K562 (cell line): ENCODE data around the gene FCRL6. TPM values are rescaled to one million over a fixed set of nuclear protein-coding genes. Genes with fewer than 3 reads are reported as not detected.

ENCODE experiments used
- CC2D1A ChIP-seq: fragments of 450-650 bp; IDR thresholded peaks from 2 replicates; pipeline ENCODE4 v1.6.1; 2017; ENCODE audit warnings: mild to moderate bottlenecking
- CEBPB ChIP-seq: fragments of 450-650 bp; IDR thresholded peaks from 2 replicates; pipeline ENCODE4 v1.6.1; 2016; ENCODE audit warnings: missing genetic modification characterization, missing compliant biosample characterization
- PHF8 ChIP-seq: fragments of 200-600 bp; sonication (generic); IDR thresholded peaks from 2 replicates; pipeline ENCODE4 v1.6.1; 2012; ENCODE audit warnings: mixed run types, mild to moderate bottlenecking, inconsistent platforms, low read length, moderate library complexity, borderline replicate concordance
- POLR2H ChIP-seq: IDR thresholded peaks from 2 replicates; pipeline ENCODE4 v1.6.1; 2016; ENCODE audit warnings: missing genetic modification characterization, low read depth, mild to moderate bottlenecking, control low read depth, missing compliant biosample characterization, moderate library complexity
- YBX1 ChIP-seq: fragments of 450-650 bp; IDR thresholded peaks from 2 replicates; pipeline ENCODE4 v1.7.1; 2016; ENCODE audit warnings: mild to moderate bottlenecking
- ZNF316 ChIP-seq: fragments of 450-650 bp; IDR thresholded peaks from 2 replicates; pipeline ENCODE4 v1.6.1; 2016
- polyA plus RNA-seq, 8 experiments: library from polyadenylated mRNA; depleted of rRNA in 4 of 8; stranded (reverse) in 5 of 8; unstranded in 3 of 8; fragments of >200 nt; fragmentation: Nextera tagmentation in 2 of 8; fragmentation: Illumina TruSeq in 1 of 8; extraction: Ambion mirVana in 2 of 8; extraction: Trizol in 1 of 8; gene quantifications; 2 replicates each; pipeline versions ENCODE4 v1.2.1 to v1.2.3, GENCODE V29; 2011 to 2014; ENCODE audit warnings: inconsistent platforms in 1 of 8, missing spikeins in 1 of 8
- total RNA-seq, 7 experiments: library from RNA; depleted of rRNA in 6 of 7; stranded (reverse); fragments of >200 nt in 6 of 7; fragmentation: Illumina TruSeq in 2 of 7; extraction: Trizol in 2 of 7; gene quantifications; 2 replicates each; pipeline versions ENCODE4 v1.2.1 to v1.2.3, GENCODE V29; 2011 to 2021; ENCODE audit warnings: low replicate concordance in 1 of 7
- TF ChIP-seq, protein P1 (sequence below): fragments of 450-650 bp; conservative IDR thresholded peaks from 2 replicates; pipeline ENCODE4 v1.6.1; 2016; ENCODE audit warnings: missing genetic modification characterization, low read depth, mild to moderate bottlenecking, control low read depth, missing compliant biosample characterization
- TF ChIP-seq, protein P2 (sequence below): fragments of 250-450 bp; sonication (Bioruptor Pico); IDR thresholded peaks from 2 replicates; pipeline ENCODE4 v1.9.0; 2021; ENCODE audit warnings: mild to moderate bottlenecking, inconsistent platforms

The FCRL6 gene
- total and polyA plus RNA-seq, 9 of the 15 experiments (the other 6 are each of a cell fraction or from before 2014, with no cell fraction given): not detected

DNA sequence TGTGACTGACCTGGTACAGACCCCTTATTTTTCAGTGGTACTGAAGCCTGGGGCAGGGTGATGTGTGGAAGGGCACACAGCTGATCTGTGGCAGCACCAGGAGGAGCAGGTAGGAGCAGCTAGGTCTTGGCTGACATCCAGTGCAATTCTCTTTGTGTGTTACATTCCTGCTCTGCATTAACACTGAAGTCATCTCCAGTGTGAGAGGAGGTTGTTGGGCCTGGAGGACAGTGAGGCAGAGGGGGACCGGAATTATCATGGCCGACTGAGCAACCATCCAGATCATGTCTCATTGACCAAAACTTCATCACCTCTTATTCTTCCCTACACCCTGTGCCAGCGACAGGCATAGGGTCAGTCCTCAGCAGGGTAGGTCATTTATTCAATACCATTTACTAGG is 26.0 kb downstream of the FCRL6 start (continued):
- no peak for TF ChIP-seq ZNF316
- TF ChIP-seq CEBPB (tag): no peak
- TF ChIP-seq PHF8: no peak
- no peak for TF ChIP-seq POLR2H
- TF ChIP-seq, protein P1, sequence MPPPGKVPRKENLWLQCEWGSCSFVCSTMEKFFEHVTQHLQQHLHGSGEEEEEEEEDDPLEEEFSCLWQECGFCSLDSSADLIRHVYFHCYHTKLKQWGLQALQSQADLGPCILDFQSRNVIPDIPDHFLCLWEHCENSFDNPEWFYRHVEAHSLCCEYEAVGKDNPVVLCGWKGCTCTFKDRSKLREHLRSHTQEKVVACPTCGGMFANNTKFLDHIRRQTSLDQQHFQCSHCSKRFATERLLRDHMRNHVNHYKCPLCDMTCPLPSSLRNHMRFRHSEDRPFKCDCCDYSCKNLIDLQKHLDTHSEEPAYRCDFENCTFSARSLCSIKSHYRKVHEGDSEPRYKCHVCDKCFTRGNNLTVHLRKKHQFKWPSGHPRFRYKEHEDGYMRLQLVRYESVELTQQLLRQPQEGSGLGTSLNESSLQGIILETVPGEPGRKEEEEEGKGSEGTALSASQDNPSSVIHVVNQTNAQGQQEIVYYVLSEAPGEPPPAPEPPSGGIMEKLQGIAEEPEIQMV (tag): no peak
- TF ChIP-seq CC2D1A: no peak
- no peak for TF ChIP-seq YBX1
- TF ChIP-seq, protein P2, sequence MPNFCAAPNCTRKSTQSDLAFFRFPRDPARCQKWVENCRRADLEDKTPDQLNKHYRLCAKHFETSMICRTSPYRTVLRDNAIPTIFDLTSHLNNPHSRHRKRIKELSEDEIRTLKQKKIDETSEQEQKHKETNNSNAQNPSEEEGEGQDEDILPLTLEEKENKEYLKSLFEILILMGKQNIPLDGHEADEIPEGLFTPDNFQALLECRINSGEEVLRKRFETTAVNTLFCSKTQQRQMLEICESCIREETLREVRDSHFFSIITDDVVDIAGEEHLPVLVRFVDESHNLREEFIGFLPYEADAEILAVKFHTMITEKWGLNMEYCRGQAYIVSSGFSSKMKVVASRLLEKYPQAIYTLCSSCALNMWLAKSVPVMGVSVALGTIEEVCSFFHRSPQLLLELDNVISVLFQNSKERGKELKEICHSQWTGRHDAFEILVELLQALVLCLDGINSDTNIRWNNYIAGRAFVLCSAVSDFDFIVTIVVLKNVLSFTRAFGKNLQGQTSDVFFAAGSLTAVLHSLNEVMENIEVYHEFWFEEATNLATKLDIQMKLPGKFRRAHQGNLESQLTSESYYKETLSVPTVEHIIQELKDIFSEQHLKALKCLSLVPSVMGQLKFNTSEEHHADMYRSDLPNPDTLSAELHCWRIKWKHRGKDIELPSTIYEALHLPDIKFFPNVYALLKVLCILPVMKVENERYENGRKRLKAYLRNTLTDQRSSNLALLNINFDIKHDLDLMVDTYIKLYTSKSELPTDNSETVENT: no peak
- TF ChIP-seq, all 486 proteins: peak for 0
